AG04450 (cell line): ENCODE results near the gene SEZ6L. TPM values are rescaled to one million over a fixed set of nuclear protein-coding genes. Genes with fewer than 3 reads are reported as not detected.

Source experiments
- CTCF ChIA-PET: fragments of 300-600, 350-600 bp; formaldehyde crosslinking; extraction: SDS; loops from one replicate; lab custom pipeline; 2022; ENCODE audit warnings: antibody characterized with exemption, inconsistent platforms; lab: Charles Lee
- POLR2A ChIA-PET: fragments of 350-600 bp; formaldehyde crosslinking; extraction: SDS; loops from one replicate; lab custom pipeline; 2021; ENCODE audit warnings: antibody characterized with exemption, inconsistent platforms; lab: Yijun Ruan, JAX
- DNase-seq: peaks from one replicate; pipeline ENCODE4 v3.0.0-alpha.2; 2011; ENCODE audit warnings: low read depth, low spot score
- H3K27ac ChIP-seq: one replicate; pipeline ENCODE4 v1.5.1; 2012; ENCODE audit warnings: low read depth, low read length, control low read depth
- H3K27me3 ChIP-seq: one replicate; pipeline ENCODE4 v1.6.0; 2012; ENCODE audit warnings: low read length; ENCODE audit not compliant: control insufficient read depth, insufficient read depth
- H3K4me3 ChIP-seq: 2 replicates; pipeline ENCODE4 v1.5.1; 2011; ENCODE audit warnings: mild to moderate bottlenecking, low read depth, low read length, control low read depth
- H3K9me3 ChIP-seq: 2 replicates; pipeline ENCODE4 v1.5.1; 2012; ENCODE audit warnings: low read length; ENCODE audit not compliant: control insufficient read depth, insufficient read depth
- polyA plus RNA-seq: library from polyadenylated mRNA; depleted of rRNA; stranded (reverse); fragments of >200 nt; gene quantifications from 2 replicates; pipeline ENCODE4 v1.2.3, GENCODE V29; 2011
- TF ChIP-seq, protein P1 (sequence below): IDR thresholded peaks from 2 replicates; pipeline ENCODE4 v1.5.1; 2011; ENCODE audit warnings: low read depth, low read length, control low read depth, inconsistent platforms

The SEZ6L gene
- polyA plus RNA-seq, 1 experiment = not detected

DNA sequence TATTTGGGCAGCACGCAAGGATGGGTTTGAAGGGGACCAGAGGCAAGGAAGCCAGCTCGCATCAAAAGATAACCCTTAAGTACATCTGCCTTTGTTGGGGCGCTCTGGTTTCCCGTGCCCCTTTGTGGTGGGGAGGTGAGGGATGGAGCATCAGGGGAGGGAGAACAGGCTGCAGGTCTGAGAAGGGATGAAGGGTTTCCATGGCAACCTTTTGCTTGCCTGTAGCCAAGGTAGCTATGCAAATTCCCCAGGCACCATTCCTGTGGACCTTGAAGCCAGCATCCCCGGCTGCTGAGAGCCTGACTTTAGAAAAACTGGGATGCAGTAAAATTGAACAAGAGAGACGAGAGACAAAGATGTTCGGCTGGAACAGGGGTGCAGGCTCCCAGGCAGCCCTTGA, 75.7 kb downstream of the SEZ6L start:
- Histone ChIP-seq H3K4me3 (no peak overlapping the region), H3K27ac (no peak overlapping the region), H3K27me3 (no peaks in the 10 kb centered on the region), H3K9me3 (peaks cover 3% of the 10 kb centered on the region; the same call in 1 of the 2 replicates)
- DNase-seq = no peak
- ChIA-PET POLR2A (no interaction called here), CTCF (no interaction called here)
- TF ChIP-seq, protein P1, sequence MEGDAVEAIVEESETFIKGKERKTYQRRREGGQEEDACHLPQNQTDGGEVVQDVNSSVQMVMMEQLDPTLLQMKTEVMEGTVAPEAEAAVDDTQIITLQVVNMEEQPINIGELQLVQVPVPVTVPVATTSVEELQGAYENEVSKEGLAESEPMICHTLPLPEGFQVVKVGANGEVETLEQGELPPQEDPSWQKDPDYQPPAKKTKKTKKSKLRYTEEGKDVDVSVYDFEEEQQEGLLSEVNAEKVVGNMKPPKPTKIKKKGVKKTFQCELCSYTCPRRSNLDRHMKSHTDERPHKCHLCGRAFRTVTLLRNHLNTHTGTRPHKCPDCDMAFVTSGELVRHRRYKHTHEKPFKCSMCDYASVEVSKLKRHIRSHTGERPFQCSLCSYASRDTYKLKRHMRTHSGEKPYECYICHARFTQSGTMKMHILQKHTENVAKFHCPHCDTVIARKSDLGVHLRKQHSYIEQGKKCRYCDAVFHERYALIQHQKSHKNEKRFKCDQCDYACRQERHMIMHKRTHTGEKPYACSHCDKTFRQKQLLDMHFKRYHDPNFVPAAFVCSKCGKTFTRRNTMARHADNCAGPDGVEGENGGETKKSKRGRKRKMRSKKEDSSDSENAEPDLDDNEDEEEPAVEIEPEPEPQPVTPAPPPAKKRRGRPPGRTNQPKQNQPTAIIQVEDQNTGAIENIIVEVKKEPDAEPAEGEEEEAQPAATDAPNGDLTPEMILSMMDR = no peak

DNA sequence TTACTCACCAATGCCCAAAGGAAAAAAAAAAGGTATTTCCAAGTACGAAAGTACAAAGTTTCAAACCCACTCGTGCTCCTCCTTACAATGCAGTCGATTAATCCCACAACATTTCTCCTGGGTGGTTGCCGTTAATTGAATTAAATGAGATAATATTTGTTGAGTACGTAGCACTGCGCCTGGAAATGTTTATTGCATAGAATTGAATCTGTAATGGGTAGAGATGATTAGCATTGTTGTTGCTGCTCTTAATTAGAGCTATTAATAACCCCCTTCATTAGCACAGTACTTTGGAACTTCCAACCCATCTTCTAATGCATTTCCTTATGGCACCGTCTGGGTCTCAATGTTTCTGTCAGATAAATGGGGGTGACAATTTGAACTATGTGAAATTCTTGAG, 77.3 kb downstream of the SEZ6L start:
- Histone ChIP-seq H3K27me3 (no peaks in the 10 kb centered on the region), H3K9me3 (peaks cover 3% of the 10 kb centered on the region; the same call in 1 of the 2 replicates), H3K27ac (no peak overlapping the region), H3K4me3 (no peak overlapping the region)
- DNase-seq = no peak
- CTCF ChIA-PET = no interaction called here
- POLR2A ChIA-PET = no interaction called here
- TF ChIP-seq, protein P1 = no peak

DNA sequence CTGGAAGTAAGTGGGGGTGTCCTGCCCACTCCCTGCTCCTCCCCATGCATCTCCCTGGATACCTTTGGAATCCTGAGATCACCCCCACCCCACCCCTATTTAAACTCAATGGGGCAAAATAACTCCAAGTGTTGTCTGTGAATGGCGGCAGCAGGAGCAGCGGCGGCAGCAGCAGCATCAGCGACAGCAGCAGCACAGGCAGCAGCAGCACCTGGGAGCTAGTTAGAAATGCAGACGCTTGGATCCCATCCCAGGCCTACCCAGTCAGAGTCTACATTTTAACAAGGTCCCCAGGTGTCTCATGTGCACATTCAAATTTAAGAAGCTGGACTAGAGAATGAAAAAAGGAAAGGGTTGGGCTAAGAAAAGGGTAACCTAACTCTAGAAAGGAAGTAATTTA, 82.6 kb downstream of the SEZ6L start:
- ChIA-PET POLR2A (no interaction called here), CTCF (no interaction called here)
- Histone ChIP-seq H3K9me3 (peaks cover 3% of the 10 kb centered on the region; the same call in 1 of the 2 replicates), H3K27me3 (no peaks in the 10 kb centered on the region), H3K27ac (no peak overlapping the region), H3K4me3 (no peak overlapping the region)
- TF ChIP-seq, protein P1 = no peak
- no peak for DNase-seq

DNA sequence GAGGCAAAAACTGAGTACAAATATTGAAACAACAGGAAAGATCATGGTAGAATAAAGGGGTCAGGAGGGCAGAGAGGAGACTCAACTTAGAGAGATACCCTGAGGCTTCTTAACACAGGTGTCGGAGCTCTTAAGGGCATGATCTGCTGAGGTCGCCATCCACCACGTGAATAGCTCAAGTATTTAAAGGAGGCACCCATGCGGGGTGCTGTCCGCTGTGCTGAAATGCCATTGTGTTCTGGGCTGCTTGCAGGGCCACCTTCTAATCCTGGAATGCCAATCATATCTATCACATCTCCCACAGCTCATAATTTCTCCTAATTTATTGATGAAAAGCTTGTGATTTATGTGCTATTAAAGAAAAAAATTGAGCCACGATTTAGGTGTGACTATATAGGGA, 90.2 kb downstream of the SEZ6L start:
- Histone ChIP-seq H3K27ac (no peak overlapping the region), H3K9me3 (no peaks in the 10 kb centered on the region), H3K4me3 (no peak overlapping the region), H3K27me3 (no peaks in the 10 kb centered on the region)
- ChIA-PET CTCF (no interaction called here), POLR2A (no interaction called here)
- TF ChIP-seq, protein P1 = no peak
- no peak for DNase-seq

DNA sequence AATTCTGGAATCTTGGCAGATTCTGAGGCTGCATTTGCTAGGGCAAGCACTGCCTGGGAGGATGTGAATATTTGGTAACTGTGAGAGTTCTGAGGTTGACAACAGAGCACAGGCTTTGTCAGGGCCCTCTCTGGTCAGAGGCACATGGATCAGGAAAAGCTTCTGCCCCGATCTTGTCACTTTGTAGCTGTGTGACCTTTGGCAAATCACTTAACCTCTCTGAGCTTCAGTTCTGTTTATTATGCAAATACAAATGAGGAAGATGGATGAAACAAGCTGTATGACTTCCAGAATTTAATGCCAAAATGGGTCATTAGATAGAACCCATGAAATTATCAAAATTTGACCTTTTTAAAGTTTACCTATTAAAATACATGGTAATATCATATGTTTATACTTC, 94.9 kb downstream of the SEZ6L start:
- TF ChIP-seq, protein P1 = no peak
- POLR2A ChIA-PET = no interaction called here
- H3K4me3 ChIP-seq = no peak overlapping the region
- H3K27me3 ChIP-seq = no peaks in the 10 kb centered on the region
- no peak overlapping the region for H3K27ac ChIP-seq
- CTCF ChIA-PET = no interaction called here
- no peak for DNase-seq
- H3K9me3 ChIP-seq = no peaks in the 10 kb centered on the region
